ENCODE measurements around the gene CCL14.

DNA sequence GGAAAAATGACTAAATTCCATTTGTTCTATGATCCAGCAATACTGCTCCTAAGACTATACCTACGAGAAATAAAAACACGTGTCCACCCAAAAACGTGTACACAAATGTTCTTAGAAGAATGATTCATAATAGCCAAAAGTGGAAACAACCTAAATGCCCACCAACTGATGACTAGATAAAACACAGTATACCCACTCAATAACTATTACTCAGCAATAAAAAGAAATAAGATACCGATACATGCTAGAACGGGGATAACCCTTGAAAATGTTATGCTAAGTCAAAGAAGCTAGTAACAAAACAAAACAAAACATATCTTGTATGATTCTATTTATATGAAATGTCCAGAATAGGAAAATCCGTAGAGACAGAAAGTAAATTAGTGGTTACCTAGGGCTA, 22.9 kb downstream of the CCL14 start:
- TF ChIP-seq, protein P1, sequence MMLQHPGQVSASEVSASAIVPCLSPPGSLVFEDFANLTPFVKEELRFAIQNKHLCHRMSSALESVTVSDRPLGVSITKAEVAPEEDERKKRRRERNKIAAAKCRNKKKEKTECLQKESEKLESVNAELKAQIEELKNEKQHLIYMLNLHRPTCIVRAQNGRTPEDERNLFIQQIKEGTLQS (IDR thresholded peaks at IDR 0.05): no peak
- TF ChIP-seq, protein P2, sequence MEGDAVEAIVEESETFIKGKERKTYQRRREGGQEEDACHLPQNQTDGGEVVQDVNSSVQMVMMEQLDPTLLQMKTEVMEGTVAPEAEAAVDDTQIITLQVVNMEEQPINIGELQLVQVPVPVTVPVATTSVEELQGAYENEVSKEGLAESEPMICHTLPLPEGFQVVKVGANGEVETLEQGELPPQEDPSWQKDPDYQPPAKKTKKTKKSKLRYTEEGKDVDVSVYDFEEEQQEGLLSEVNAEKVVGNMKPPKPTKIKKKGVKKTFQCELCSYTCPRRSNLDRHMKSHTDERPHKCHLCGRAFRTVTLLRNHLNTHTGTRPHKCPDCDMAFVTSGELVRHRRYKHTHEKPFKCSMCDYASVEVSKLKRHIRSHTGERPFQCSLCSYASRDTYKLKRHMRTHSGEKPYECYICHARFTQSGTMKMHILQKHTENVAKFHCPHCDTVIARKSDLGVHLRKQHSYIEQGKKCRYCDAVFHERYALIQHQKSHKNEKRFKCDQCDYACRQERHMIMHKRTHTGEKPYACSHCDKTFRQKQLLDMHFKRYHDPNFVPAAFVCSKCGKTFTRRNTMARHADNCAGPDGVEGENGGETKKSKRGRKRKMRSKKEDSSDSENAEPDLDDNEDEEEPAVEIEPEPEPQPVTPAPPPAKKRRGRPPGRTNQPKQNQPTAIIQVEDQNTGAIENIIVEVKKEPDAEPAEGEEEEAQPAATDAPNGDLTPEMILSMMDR (IDR thresholded peaks at IDR 0.05; ENCODE audit: low read depth, low read length, missing input control): no peak
- TF ChIP-seq RAD21 (IDR thresholded peaks at IDR 0.05) (no peak), JUND (IDR thresholded peaks at IDR 0.05) (no peak), EGR1 (IDR thresholded peaks at IDR 0.05; ENCODE audit: low read depth in 2 of 2) (no peak), TAF1 (conservative IDR thresholded peaks at IDR 0.05) (no peak), RXRA (IDR thresholded peaks at IDR 0.05) (no peak)
- TF ChIP-seq, protein P3, sequence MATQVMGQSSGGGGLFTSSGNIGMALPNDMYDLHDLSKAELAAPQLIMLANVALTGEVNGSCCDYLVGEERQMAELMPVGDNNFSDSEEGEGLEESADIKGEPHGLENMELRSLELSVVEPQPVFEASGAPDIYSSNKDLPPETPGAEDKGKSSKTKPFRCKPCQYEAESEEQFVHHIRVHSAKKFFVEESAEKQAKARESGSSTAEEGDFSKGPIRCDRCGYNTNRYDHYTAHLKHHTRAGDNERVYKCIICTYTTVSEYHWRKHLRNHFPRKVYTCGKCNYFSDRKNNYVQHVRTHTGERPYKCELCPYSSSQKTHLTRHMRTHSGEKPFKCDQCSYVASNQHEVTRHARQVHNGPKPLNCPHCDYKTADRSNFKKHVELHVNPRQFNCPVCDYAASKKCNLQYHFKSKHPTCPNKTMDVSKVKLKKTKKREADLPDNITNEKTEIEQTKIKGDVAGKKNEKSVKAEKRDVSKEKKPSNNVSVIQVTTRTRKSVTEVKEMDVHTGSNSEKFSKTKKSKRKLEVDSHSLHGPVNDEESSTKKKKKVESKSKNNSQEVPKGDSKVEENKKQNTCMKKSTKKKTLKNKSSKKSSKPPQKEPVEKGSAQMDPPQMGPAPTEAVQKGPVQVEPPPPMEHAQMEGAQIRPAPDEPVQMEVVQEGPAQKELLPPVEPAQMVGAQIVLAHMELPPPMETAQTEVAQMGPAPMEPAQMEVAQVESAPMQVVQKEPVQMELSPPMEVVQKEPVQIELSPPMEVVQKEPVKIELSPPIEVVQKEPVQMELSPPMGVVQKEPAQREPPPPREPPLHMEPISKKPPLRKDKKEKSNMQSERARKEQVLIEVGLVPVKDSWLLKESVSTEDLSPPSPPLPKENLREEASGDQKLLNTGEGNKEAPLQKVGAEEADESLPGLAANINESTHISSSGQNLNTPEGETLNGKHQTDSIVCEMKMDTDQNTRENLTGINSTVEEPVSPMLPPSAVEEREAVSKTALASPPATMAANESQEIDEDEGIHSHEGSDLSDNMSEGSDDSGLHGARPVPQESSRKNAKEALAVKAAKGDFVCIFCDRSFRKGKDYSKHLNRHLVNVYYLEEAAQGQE (IDR thresholded peaks at IDR 0.05): no peak
- TF ChIP-seq, protein P4, sequence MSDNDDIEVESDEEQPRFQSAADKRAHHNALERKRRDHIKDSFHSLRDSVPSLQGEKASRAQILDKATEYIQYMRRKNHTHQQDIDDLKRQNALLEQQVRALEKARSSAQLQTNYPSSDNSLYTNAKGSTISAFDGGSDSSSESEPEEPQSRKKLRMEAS (IDR thresholded peaks at IDR 0.05): no peak
- TF ChIP-seq, protein P5, sequence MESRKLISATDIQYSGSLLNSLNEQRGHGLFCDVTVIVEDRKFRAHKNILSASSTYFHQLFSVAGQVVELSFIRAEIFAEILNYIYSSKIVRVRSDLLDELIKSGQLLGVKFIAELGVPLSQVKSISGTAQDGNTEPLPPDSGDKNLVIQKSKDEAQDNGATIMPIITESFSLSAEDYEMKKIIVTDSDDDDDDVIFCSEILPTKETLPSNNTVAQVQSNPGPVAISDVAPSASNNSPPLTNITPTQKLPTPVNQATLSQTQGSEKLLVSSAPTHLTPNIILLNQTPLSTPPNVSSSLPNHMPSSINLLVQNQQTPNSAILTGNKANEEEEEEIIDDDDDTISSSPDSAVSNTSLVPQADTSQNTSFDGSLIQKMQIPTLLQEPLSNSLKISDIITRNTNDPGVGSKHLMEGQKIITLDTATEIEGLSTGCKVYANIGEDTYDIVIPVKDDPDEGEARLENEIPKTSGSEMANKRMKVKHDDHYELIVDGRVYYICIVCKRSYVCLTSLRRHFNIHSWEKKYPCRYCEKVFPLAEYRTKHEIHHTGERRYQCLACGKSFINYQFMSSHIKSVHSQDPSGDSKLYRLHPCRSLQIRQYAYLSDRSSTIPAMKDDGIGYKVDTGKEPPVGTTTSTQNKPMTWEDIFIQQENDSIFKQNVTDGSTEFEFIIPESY (IDR thresholded peaks at IDR 0.05): no peak

All from liver (tissue), 3 donors.